NT2/D1 (cell line): Measurements from ENCODE around the gene TMBIM1.
"Not testable (repeated sequence)": the region's sequence is repeated elsewhere in the genome, so short reads cannot be mapped to it uniquely, and the experiment has no call there.

Experiments used
- SUZ12 ChIP-seq: IDR thresholded peaks from 2 replicates; pipeline ENCODE4 v1.6.1; 2011; ENCODE audit not compliant: insufficient read length, insufficient read depth; ENCODE audit errors: extremely low read depth
- YY1 ChIP-seq: IDR thresholded peaks from 2 replicates; pipeline ENCODE4 v1.6.1; 2011; ENCODE audit not compliant: insufficient read length, insufficient read depth
- ZNF274 ChIP-seq: IDR thresholded peaks from 2 replicates; pipeline ENCODE4 v1.6.1; 2011; ENCODE audit warnings: mild to moderate bottlenecking, low read depth, low read length

DNA sequence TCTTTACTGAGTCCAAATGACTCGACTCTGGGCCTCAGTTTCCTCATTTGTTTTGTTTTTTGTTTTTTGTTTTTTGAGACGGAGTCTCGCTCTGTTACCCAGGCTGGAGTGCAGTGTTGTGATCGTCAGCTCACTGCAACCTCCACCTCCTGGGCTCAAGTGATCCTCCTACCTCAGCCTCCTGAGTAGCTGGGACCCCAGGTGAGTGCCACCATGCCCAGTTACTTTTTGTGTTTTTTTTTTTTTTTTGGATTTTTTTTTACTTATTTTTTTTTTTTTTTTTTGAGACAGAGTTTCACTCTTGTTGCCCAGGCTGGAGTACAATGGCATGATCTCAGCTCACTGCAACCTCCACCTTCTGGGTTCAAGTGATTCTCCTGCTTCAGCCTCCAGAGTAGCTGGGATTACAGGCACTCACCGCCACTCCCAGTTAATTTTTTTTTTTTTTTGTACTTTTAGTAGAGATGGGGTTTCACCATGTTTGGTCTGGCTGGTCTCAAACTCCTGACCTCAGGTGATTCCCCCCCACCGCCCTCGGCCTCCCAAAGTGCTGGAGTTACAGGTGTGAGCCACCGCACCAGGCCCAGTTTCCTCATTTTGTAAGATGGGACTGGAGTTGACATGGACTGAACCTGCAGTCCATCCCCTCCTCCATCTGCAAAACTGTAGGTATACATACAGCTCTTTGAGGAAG is 18.9 kb downstream of the TMBIM1 start:
- not testable (repeated sequence) for TF ChIP-seq SUZ12, YY1, ZNF274
